WTC11 (cell line): ENCODE data around the gene ST6GALNAC3.

Experiments
- AFF4 ChIP-seq: sonication (generic); formaldehyde crosslinking; IDR thresholded peaks from 2 replicates; pipeline ENCODE4 v1.8.1; 2023; ENCODE audit warnings: mild to moderate bottlenecking, missing genetic modification reagents, borderline replicate concordance
- ATF3 ChIP-seq: sonication (generic); formaldehyde crosslinking; conservative IDR thresholded peaks from 2 replicates; pipeline ENCODE4 v1.8.1; 2022; ENCODE audit warnings: mild to moderate bottlenecking, missing genetic modification reagents
- ESRRA ChIP-seq: sonication (generic); formaldehyde crosslinking; IDR thresholded peaks from 2 replicates; pipeline ENCODE4 v1.8.1; 2022; ENCODE audit warnings: mild to moderate bottlenecking, missing genetic modification reagents, borderline replicate concordance
- MAX ChIP-seq: sonication (generic); formaldehyde crosslinking; IDR thresholded peaks from 2 replicates; pipeline ENCODE4 v1.8.0; 2022; ENCODE audit warnings: mild to moderate bottlenecking, missing genetic modification reagents
- MXD4 ChIP-seq: fragments of 250-450 bp; sonication (Bioruptor Pico); IDR thresholded peaks from 2 replicates; pipeline ENCODE4 v1.8.0; 2021; ENCODE audit warnings: mild to moderate bottlenecking, moderate library complexity, borderline replicate concordance
- NR2C2 ChIP-seq: sonication (generic); formaldehyde crosslinking; IDR thresholded peaks from 2 replicates; pipeline ENCODE4 v1.8.0; 2022; ENCODE audit warnings: mild to moderate bottlenecking, missing genetic modification reagents
- RELA ChIP-seq: sonication (generic); formaldehyde crosslinking; IDR thresholded peaks from 2 replicates; pipeline ENCODE4 v1.8.1; 2022; ENCODE audit warnings: missing genetic modification reagents, mild to moderate bottlenecking, borderline replicate concordance
- SMAD3 ChIP-seq: sonication (generic); formaldehyde crosslinking; IDR thresholded peaks from 2 replicates; pipeline ENCODE4 v1.8.0; 2022; ENCODE audit warnings: missing genetic modification reagents, mild to moderate bottlenecking, borderline replicate concordance
- SP1 ChIP-seq: sonication (generic); formaldehyde crosslinking; conservative IDR thresholded peaks from 2 replicates; pipeline ENCODE4 v1.8.1; 2022; ENCODE audit warnings: missing genetic modification reagents
- USF1 ChIP-seq: sonication (generic); formaldehyde crosslinking; IDR thresholded peaks from 2 replicates; pipeline ENCODE4 v1.8.0; 2022; ENCODE audit warnings: mild to moderate bottlenecking, missing genetic modification reagents
- TF ChIP-seq, protein P1 (sequence below): fragments of 200-600 bp; IDR thresholded peaks from 2 replicates; pipeline ENCODE4 v1.8.0; 2022; ENCODE audit warnings: antibody characterized with exemption
- TF ChIP-seq, protein P2 (sequence below): sonication (generic); formaldehyde crosslinking; IDR thresholded peaks from 2 replicates; pipeline ENCODE4 v1.8.1; 2023; ENCODE audit warnings: mild to moderate bottlenecking, missing genetic modification reagents, moderate library complexity
- TF ChIP-seq, protein P3 (sequence below): sonication (generic); formaldehyde crosslinking; IDR thresholded peaks from 2 replicates; pipeline ENCODE4 v1.8.1; 2022; ENCODE audit warnings: mild to moderate bottlenecking, moderate library complexity, missing genetic modification reagents

DNA sequence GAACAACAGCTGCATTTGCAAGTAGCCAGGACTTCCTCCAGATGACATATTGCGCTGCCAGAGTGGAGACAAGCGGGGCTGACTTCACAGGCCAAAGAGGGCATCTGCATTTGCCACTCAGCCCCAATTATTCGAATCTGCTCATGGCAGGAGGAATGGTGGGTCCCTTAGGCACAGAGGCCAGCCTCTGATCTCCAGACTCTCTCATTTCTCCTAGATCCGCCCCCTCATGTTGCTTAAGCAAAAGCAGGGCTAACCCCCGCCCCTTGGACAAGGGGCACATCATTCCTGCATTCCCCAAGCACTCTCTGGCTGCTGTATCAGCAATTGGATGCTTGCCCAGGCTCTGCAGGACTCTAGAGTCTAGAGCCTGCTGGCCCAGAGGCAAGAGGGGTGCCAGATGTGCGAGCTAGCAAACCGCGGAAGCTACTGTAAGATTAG, 262.4 kb downstream of the ST6GALNAC3 start:
- TF ChIP-seq, protein P1, sequence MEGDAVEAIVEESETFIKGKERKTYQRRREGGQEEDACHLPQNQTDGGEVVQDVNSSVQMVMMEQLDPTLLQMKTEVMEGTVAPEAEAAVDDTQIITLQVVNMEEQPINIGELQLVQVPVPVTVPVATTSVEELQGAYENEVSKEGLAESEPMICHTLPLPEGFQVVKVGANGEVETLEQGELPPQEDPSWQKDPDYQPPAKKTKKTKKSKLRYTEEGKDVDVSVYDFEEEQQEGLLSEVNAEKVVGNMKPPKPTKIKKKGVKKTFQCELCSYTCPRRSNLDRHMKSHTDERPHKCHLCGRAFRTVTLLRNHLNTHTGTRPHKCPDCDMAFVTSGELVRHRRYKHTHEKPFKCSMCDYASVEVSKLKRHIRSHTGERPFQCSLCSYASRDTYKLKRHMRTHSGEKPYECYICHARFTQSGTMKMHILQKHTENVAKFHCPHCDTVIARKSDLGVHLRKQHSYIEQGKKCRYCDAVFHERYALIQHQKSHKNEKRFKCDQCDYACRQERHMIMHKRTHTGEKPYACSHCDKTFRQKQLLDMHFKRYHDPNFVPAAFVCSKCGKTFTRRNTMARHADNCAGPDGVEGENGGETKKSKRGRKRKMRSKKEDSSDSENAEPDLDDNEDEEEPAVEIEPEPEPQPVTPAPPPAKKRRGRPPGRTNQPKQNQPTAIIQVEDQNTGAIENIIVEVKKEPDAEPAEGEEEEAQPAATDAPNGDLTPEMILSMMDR = no peak
- TF ChIP-seq, protein P2, sequence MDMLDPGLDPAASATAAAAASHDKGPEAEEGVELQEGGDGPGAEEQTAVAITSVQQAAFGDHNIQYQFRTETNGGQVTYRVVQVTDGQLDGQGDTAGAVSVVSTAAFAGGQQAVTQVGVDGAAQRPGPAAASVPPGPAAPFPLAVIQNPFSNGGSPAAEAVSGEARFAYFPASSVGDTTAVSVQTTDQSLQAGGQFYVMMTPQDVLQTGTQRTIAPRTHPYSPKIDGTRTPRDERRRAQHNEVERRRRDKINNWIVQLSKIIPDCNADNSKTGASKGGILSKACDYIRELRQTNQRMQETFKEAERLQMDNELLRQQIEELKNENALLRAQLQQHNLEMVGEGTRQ = no peak
- TF ChIP-seq AFF4 (CRISPR knock-in tag) = no peak
- TF ChIP-seq SMAD3 (CRISPR knock-in tag) = no peak
- TF ChIP-seq RELA (CRISPR knock-in tag) = no peak
- no peak for TF ChIP-seq USF1 (CRISPR knock-in tag)
- TF ChIP-seq MAX (CRISPR knock-in tag) = no peak
- TF ChIP-seq, protein P3, sequence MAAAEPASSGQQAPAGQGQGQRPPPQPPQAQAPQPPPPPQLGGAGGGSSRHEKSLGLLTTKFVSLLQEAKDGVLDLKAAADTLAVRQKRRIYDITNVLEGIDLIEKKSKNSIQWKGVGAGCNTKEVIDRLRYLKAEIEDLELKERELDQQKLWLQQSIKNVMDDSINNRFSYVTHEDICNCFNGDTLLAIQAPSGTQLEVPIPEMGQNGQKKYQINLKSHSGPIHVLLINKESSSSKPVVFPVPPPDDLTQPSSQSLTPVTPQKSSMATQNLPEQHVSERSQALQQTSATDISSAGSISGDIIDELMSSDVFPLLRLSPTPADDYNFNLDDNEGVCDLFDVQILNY (CRISPR knock-in tag) = no peak
- TF ChIP-seq NR2C2 = no peak
- TF ChIP-seq ATF3 (CRISPR knock-in tag) = no peak
- TF ChIP-seq SP1 (CRISPR knock-in tag) = no peak
- no peak for TF ChIP-seq MXD4 (CRISPR knock-in tag)
- TF ChIP-seq ESRRA = no peak
